HG02840 (cell line): ENCODE results near the gene SLC1A2.

Source experiments
- ATAC-seq: cut with Tn5 transposase; IDR thresholded peaks from one replicate; pipeline ENCODE4 v1.9.1; 2021; ENCODE audit warnings: mild to moderate bottlenecking, moderate library complexity, moderate number of reproducible peaks; ENCODE audit not compliant: unreplicated experiment, low FRiP score

SLC1A2 gene

GRCh38 chr11:35352077-35352888, 67.1 kb downstream of the SLC1A2 start:
- ATAC-seq: no peak

GRCh38 chr11:35349897-35350296, 69.5 kb downstream of the SLC1A2 start:
- ATAC-seq: no peak

- no peak for ATAC-seq
Measured at GRCh38 chr11:35348898-35349687, 70.3 kb downstream of the SLC1A2 start.

- ATAC-seq: no peak
Measured at GRCh38 chr11:35347921-35348331, 71.4 kb downstream of the SLC1A2 start.

GRCh38 chr11:35347173-35347878, 72.0 kb downstream of the SLC1A2 start:
- ATAC-seq: no peak

GRCh38 chr11:35346472-35347156, 72.7 kb downstream of the SLC1A2 start:
- no peak for ATAC-seq

GRCh38 chr11:35344681-35345574, 74.4 kb downstream of the SLC1A2 start:
- no peak for ATAC-seq

GRCh38 chr11:35343033-35343598, 76.2 kb downstream of the SLC1A2 start:
- ATAC-seq: peak; percentile 58

- ATAC-seq: no peak
Measured at GRCh38 chr11:35340715-35341114, 78.6 kb downstream of the SLC1A2 start.

- no peak for ATAC-seq
Measured at GRCh38 chr11:35340071-35340470, 79.3 kb downstream of the SLC1A2 start.

- ATAC-seq: no peak
Measured at GRCh38 chr11:35338921-35339320, 80.4 kb downstream of the SLC1A2 start.

- no peak for ATAC-seq
Measured at GRCh38 chr11:35337914-35338305, 81.4 kb downstream of the SLC1A2 start.

- ATAC-seq: no peak
Measured at GRCh38 chr11:35337136-35337913, 82.0 kb downstream of the SLC1A2 start.

- ATAC-seq: no peak
Measured at GRCh38 chr11:35336726-35337125, 82.6 kb downstream of the SLC1A2 start.

- ATAC-seq: no peak
Measured at GRCh38 chr11:35335226-35335625, 84.1 kb downstream of the SLC1A2 start.

- ATAC-seq: peak; percentile 73
Measured at GRCh38 chr11:35334385-35335090, 84.8 kb downstream of the SLC1A2 start.

GRCh38 chr11:35332524-35332923, 86.8 kb downstream of the SLC1A2 start:
- ATAC-seq: no peak

- peak; percentile 49 for ATAC-seq
Measured at GRCh38 chr11:35330931-35331330, 88.4 kb downstream of the SLC1A2 start.
